Nephron progenitor cell (in vitro differentiated cells): ENCODE results near the gene ARID1A.

Source experiments
- DNase-seq: peaks from one replicate; pipeline ENCODE4 v3.0.0; 2021
- H3K27ac Mint-ChIP-seq: 2 replicates; pipeline ENCODE4 v1.8.0; 2021; ENCODE audit warnings: mild to moderate bottlenecking, moderate library complexity, mixed read lengths
- H3K27me3 Mint-ChIP-seq: 2 replicates; pipeline ENCODE4 v1.8.0; 2021; ENCODE audit warnings: mild to moderate bottlenecking, low read depth, mixed read lengths; ENCODE audit not compliant: poor library complexity
- H3K36me3 Mint-ChIP-seq: 2 replicates; pipeline ENCODE4 v1.8.0; 2021; ENCODE audit warnings: low read depth, mixed read lengths
- H3K4me1 Mint-ChIP-seq: 2 replicates; pipeline ENCODE4 v1.8.0; 2021; ENCODE audit warnings: mixed read lengths
- H3K4me3 Mint-ChIP-seq: 2 replicates; pipeline ENCODE4 v1.8.0; 2021; ENCODE audit warnings: mild to moderate bottlenecking, moderate library complexity, mixed read lengths
- H3K9me3 Mint-ChIP-seq: 2 replicates; pipeline ENCODE4 v1.8.0; 2021; ENCODE audit warnings: mild to moderate bottlenecking, moderate library complexity, mixed read lengths
- TF ChIP-seq, protein P1 (sequence below): fragments of 200-600 bp; sonication (generic); IDR thresholded peaks from 2 replicates; pipeline ENCODE4 v1.5.0; 2021; ENCODE audit warnings: antibody characterized with exemption

The ARID1A gene

DNA sequence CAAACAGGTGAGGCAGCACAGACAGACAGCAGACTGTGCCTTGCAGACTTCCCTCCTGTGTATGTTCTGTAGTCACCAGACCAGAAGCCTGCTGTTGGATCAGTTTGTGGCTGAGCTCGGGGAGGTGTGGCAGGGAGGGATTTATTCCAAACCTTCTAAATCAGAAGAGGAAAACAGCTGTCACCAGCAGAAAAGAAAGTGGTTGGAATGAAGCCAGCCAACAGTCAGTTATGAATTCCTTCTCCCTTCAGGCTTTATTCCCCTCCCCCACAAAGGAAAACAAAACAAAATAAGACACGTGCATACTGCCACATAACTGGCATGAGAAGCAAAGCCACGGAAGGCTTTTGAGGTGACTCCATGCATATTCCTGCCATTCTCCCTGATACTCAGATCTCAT, 72.9 kb downstream of the ARID1A start:
- no peak for DNase-seq
- H3K27me3 Mint-ChIP-seq, result no peaks in the 10 kb centered on the region
- H3K36me3 Mint-ChIP-seq, result peaks cover 94% of the 10 kb centered on the region
- H3K4me3 Mint-ChIP-seq, result no peak overlapping the region
- peak overlapping the region; percentile 71 for H3K27ac Mint-ChIP-seq
- TF ChIP-seq, protein P1, sequence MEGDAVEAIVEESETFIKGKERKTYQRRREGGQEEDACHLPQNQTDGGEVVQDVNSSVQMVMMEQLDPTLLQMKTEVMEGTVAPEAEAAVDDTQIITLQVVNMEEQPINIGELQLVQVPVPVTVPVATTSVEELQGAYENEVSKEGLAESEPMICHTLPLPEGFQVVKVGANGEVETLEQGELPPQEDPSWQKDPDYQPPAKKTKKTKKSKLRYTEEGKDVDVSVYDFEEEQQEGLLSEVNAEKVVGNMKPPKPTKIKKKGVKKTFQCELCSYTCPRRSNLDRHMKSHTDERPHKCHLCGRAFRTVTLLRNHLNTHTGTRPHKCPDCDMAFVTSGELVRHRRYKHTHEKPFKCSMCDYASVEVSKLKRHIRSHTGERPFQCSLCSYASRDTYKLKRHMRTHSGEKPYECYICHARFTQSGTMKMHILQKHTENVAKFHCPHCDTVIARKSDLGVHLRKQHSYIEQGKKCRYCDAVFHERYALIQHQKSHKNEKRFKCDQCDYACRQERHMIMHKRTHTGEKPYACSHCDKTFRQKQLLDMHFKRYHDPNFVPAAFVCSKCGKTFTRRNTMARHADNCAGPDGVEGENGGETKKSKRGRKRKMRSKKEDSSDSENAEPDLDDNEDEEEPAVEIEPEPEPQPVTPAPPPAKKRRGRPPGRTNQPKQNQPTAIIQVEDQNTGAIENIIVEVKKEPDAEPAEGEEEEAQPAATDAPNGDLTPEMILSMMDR, result no peak
- no peaks in the 10 kb centered on the region for H3K9me3 Mint-ChIP-seq
- peaks cover 16% of the 10 kb centered on the region for H3K4me1 Mint-ChIP-seq

DNA sequence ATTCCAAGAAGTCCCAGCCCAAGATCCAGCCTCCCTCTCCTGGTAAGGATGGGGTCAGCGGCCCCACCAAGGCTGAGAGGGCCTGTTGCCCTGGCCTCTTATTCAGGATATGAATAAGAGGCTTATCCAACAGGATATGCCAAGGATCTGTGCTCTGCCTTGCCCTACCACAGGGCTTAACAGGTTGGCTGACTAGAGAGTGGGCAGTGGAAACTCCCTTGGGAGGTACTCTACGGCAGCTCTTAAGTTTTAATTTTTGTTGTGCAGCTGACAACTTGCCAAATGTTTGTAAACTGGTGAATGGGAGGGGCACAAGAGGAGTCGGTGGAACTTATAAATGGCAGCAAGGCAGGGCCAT, 75.4 kb downstream of the ARID1A start:
- Mint-ChIP-seq H3K27ac (peak overlapping the region; percentile 88), H3K9me3 (no peaks in the 10 kb centered on the region), H3K36me3 (peaks cover 99% of the 10 kb centered on the region), H3K4me1 (peaks cover 16% of the 10 kb centered on the region), H3K27me3 (no peaks in the 10 kb centered on the region), H3K4me3 (no peak overlapping the region)
- no peak for DNase-seq
- TF ChIP-seq, protein P1, result no peak

DNA sequence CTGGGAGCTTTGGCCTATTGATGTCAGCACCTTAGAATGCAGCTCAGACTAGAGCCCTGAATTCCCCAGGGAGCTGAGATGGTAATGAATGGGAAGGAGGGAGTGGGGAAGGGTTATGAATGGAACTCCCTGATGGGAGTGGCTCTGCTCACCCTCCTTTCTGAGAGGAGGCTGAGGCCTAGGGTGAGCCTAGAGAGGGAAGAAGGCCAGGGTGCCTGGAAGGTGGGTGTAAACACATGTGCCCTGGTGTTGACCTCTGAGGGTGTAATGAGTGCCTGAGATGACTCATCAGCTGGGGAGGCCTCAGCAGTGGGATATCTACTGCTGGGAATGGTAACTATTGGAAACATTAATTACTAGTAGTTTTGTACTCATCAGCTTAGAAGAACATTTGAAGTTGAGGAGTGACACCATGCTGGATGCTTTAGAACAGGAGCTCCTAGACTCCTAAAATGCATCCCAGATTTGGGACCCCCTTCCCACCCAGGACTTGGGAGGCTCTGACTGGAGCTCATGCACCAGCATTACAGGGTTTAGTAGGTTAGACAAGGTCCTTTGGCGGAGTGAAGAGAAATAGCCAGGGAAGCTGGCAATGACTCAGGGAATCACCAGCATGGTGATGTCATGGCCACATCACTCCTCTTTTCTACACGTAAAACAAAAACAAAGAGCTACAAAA, 76.0 kb downstream of the ARID1A start:
- Mint-ChIP-seq H3K4me1 (peaks cover 16% of the 10 kb centered on the region), H3K27me3 (no peaks in the 10 kb centered on the region), H3K36me3 (peaks cover 99% of the 10 kb centered on the region), H3K4me3 (no peak overlapping the region), H3K9me3 (no peaks in the 10 kb centered on the region), H3K27ac (peak overlapping the region; percentile 88)
- DNase-seq, result no peak
- TF ChIP-seq, protein P1, result no peak

DNA sequence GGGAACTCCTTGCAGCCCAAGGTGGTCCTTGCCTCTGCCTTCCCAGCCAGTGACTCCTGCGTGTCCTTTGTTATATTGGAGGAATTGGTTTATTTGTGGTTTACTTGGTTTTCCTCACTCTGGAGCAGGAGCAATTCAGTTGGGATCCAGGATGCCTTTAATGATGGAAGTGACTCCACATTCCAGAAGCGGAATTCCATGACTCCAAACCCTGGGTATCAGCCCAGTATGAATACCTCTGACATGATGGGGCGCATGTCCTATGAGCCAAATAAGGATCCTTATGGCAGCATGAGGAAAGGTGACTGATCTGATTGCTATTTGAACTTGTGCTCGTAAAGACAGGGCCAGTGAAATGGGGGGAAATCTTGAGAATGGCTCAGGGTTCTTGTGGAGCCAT, 76.9 kb downstream of the ARID1A start:
- H3K27ac Mint-ChIP-seq, result peak overlapping the region; percentile 97
- DNase-seq, result no peak
- peaks cover 93% of the 10 kb centered on the region for H3K36me3 Mint-ChIP-seq
- H3K4me3 Mint-ChIP-seq, result no peak overlapping the region
- H3K4me1 Mint-ChIP-seq, result peaks cover 16% of the 10 kb centered on the region
- H3K27me3 Mint-ChIP-seq, result no peaks in the 10 kb centered on the region
- H3K9me3 Mint-ChIP-seq, result no peaks in the 10 kb centered on the region
- TF ChIP-seq, protein P1, result no peak

DNA sequence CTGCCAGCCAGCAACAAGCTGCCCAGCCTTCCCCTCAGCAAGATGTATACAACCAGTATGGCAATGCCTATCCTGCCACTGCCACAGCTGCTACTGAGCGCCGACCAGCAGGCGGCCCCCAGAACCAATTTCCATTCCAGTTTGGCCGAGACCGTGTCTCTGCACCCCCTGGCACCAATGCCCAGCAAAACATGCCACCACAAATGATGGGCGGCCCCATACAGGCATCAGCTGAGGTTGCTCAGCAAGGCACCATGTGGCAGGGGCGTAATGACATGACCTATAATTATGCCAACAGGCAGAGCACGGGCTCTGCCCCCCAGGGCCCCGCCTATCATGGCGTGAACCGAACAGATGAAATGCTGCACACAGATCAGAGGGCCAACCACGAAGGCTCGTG, 78.6 kb downstream of the ARID1A start:
- Mint-ChIP-seq H3K9me3 (no peaks in the 10 kb centered on the region), H3K36me3 (peaks cover 92% of the 10 kb centered on the region), H3K27ac (peak overlapping the region; percentile 22), H3K4me1 (peaks cover 15% of the 10 kb centered on the region), H3K27me3 (no peaks in the 10 kb centered on the region), H3K4me3 (no peak overlapping the region)
- TF ChIP-seq, protein P1, result no peak
- DNase-seq, result no peak

DNA sequence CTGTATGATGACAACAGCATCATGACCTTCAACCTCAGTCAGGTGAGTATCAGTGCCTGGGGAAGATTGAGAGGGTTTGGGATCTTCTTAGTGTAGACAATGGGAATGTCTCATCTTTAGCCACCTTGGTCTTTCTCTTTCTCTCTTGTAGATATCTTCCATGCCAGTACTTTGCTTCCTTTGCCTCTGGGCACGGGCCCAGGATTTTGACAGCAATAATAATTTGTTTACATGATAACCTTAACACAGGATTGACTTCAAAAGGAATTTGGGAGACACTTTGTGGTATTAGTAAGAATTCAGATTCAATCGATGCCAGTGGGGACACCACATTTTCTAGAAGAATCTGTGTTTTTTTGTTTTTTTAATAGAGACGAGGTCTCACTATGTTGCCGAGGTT, 79.9 kb downstream of the ARID1A start:
- no peak overlapping the region for H3K27ac Mint-ChIP-seq
- TF ChIP-seq, protein P1, result no peak

More for the DNA sequence above, 79.9 kb downstream of the ARID1A start:
- no peak for DNase-seq
- Mint-ChIP-seq H3K36me3 (peaks cover 89% of the 10 kb centered on the region), H3K9me3 (no peaks in the 10 kb centered on the region), H3K4me3 (no peak overlapping the region), H3K4me1 (peaks cover 11% of the 10 kb centered on the region), H3K27me3 (no peaks in the 10 kb centered on the region)
